HepG2 (cell line): ENCODE results near the gene DNAJC19. TPM values are rescaled to one million over a fixed set of nuclear protein-coding genes. Genes with fewer than 3 reads are reported as not detected.

ENCODE experiments used
- ARNT ChIP-seq: fragments of 450-650 bp; IDR thresholded peaks from 2 replicates; pipeline ENCODE4 v1.6.1; 2017
- DDIT3 ChIP-seq: sonication (generic); formaldehyde crosslinking; IDR thresholded peaks from 2 replicates; pipeline ENCODE4 v1.4.0; 2020; ENCODE audit warnings: mild to moderate bottlenecking, missing genetic modification reagents
- ETV6 ChIP-seq: sonication (generic); formaldehyde crosslinking; conservative IDR thresholded peaks from 2 replicates; pipeline ENCODE4 v1.4.0; 2020; ENCODE audit warnings: missing genetic modification reagents
- GPBP1L1 ChIP-seq: sonication (generic); formaldehyde crosslinking; IDR thresholded peaks from 2 replicates; pipeline ENCODE4 v1.5.0; 2020; ENCODE audit warnings: mild to moderate bottlenecking, missing genetic modification reagents
- MATR3 ChIP-seq: sonication (generic); formaldehyde crosslinking; IDR thresholded peaks from 2 replicates; pipeline ENCODE4 v1.4.0; 2020; ENCODE audit warnings: missing genetic modification reagents
- MBNL3 ChIP-seq: fragments of 250-450 bp; sonication (Bioruptor Pico); conservative IDR thresholded peaks from 2 replicates; pipeline ENCODE4 v1.8.0; 2022; ENCODE audit warnings: mild to moderate bottlenecking, inconsistent platforms
- NFIB ChIP-seq: sonication (generic); formaldehyde crosslinking; IDR thresholded peaks from 2 replicates; pipeline ENCODE4 v1.9.0; 2021; ENCODE audit warnings: missing genetic modification reagents, mild to moderate bottlenecking, borderline replicate concordance
- NFKB2 ChIP-seq: sonication (generic); formaldehyde crosslinking; IDR thresholded peaks from 2 replicates; pipeline ENCODE4 v1.4.0; 2020; ENCODE audit warnings: missing genetic modification reagents, borderline replicate concordance
- RARA ChIP-seq: IDR thresholded peaks from 2 replicates; pipeline ENCODE4 v1.6.1; 2016; ENCODE audit warnings: missing genetic modification reagents, missing compliant biosample characterization
- RCOR2 ChIP-seq: IDR thresholded peaks from 2 replicates; pipeline ENCODE4 v1.6.1; 2016; ENCODE audit warnings: missing biosample characterization, missing genetic modification reagents
- SCMH1 ChIP-seq: sonication (generic); formaldehyde crosslinking; IDR thresholded peaks from 2 replicates; pipeline ENCODE4 v1.9.0; 2021; ENCODE audit warnings: missing genetic modification reagents, mild to moderate bottlenecking, borderline replicate concordance
- SMARCE1 ChIP-seq: fragments of 450-650 bp; IDR thresholded peaks from 2 replicates; pipeline ENCODE4 v1.6.1; 2017; ENCODE audit warnings: borderline replicate concordance
- SMC3 ChIP-seq: IDR thresholded peaks from 2 replicates; pipeline ENCODE4 v1.6.1; 2011; ENCODE audit warnings: low read length, improper control_type of control experiment
- SPEN ChIP-seq: sonication (generic); formaldehyde crosslinking; IDR thresholded peaks from 2 replicates; pipeline ENCODE4 v1.5.1; 2020; ENCODE audit warnings: low read depth, mild to moderate bottlenecking, missing genetic modification reagents
- TEF ChIP-seq: sonication (generic); formaldehyde crosslinking; IDR thresholded peaks from 2 replicates; pipeline ENCODE4 v1.5.0; 2020; ENCODE audit warnings: missing genetic modification reagents
- TIGD3 ChIP-seq: sonication (generic); formaldehyde crosslinking; IDR thresholded peaks from 2 replicates; pipeline ENCODE4 v1.5.1; 2020; ENCODE audit warnings: mild to moderate bottlenecking, missing genetic modification reagents, borderline replicate concordance
- UBTF ChIP-seq: sonication (generic); formaldehyde crosslinking; IDR thresholded peaks from 2 replicates; pipeline ENCODE4 v1.4.0; 2020; ENCODE audit warnings: mild to moderate bottlenecking, missing genetic modification reagents
- ZFP37 ChIP-seq: sonication (generic); formaldehyde crosslinking; IDR thresholded peaks from 2 replicates; pipeline ENCODE4 v1.4.0; 2020; ENCODE audit warnings: missing genetic modification reagents, borderline replicate concordance
- ZNF180 ChIP-seq: sonication (generic); formaldehyde crosslinking; IDR thresholded peaks from 2 replicates; pipeline ENCODE4 v1.4.0; 2020; ENCODE audit warnings: low read depth, missing genetic modification reagents, borderline replicate concordance
- ZNF660 ChIP-seq: sonication (generic); formaldehyde crosslinking; IDR thresholded peaks from 2 replicates; pipeline ENCODE4 v1.5.1; 2020; ENCODE audit warnings: mild to moderate bottlenecking, low read depth, missing genetic modification reagents, borderline replicate concordance
- ZNF740 ChIP-seq: sonication (generic); formaldehyde crosslinking; IDR thresholded peaks from 2 replicates; pipeline ENCODE4 v1.4.0; 2020; ENCODE audit warnings: missing genetic modification reagents
- polyA plus RNA-seq, 8 experiments: library from polyadenylated mRNA; depleted of rRNA in 3 of 8; stranded (reverse) in 7 of 8; unstranded in 1 of 8; fragments of >200 nt; fragmentation: Illumina TruSeq in 4 of 8; extraction: Trizol in 4 of 8; gene quantifications; 2 replicates each; pipeline versions ENCODE4 v1.2.1 to v1.2.3, GENCODE V29; 2011 to 2016; ENCODE audit warnings: low read depth in 4 of 8, missing spikeins in 1 of 8, mixed read lengths in 1 of 8; ENCODE audit not compliant: insufficient read depth in 1 of 8
- total RNA-seq, 5 experiments: library from RNA; depleted of rRNA; stranded (reverse); fragments of >200 nt; fragmentation: Illumina TruSeq; extraction: Trizol; gene quantifications; 2 replicates each; pipeline ENCODE4 v1.2.3, GENCODE V29; 2016; ENCODE audit warnings: low read depth in 1 of 5

Gene DNAJC19
- total and polyA plus RNA-seq, 2 of the 13 experiments (the other 11 are each of a cell fraction or from before 2014, with no cell fraction given) = 51.1 to 75.8 TPM

GRCh38 chr3:180989291-180990163, at the start of gene DNAJC19 (continued):
- no peak for TF ChIP-seq MBNL3 (CRISPR knock-in tag)
- TF ChIP-seq RCOR2 (CRISPR knock-in tag) = no peak
- no peak for TF ChIP-seq ZNF180 (CRISPR knock-in tag)
- no peak for TF ChIP-seq GPBP1L1 (CRISPR knock-in tag)
- no peak for TF ChIP-seq DDIT3 (CRISPR knock-in tag)
- no peak for TF ChIP-seq MATR3 (CRISPR knock-in tag)
- no peak for TF ChIP-seq ZFP37 (CRISPR knock-in tag)
- TF ChIP-seq SCMH1 (CRISPR knock-in tag) = no peak
- TF ChIP-seq ZNF740 (CRISPR knock-in tag) = peak; percentile 72; the same call in 1 of the 2 replicates
- TF ChIP-seq RARA (CRISPR knock-in tag) = 0 out of 2 replicates have a peak, but pooled peaks have one; percentile 14
- TF ChIP-seq TEF = 0 out of 2 replicates have a peak, but pooled peaks have one; percentile 63
- no peak for TF ChIP-seq SMC3
- peak; percentile 92; the same call in 1 of the 2 replicates for TF ChIP-seq NFKB2 (CRISPR knock-in tag)
- TF ChIP-seq SMARCE1 = no peak
- no peak for TF ChIP-seq ARNT
- no peak for TF ChIP-seq TIGD3
- TF ChIP-seq ETV6 (CRISPR knock-in tag) = no peak
- peak; percentile 89 for TF ChIP-seq SPEN (CRISPR knock-in tag)
- no peak for TF ChIP-seq ZNF660 (CRISPR knock-in tag)
- no peak for TF ChIP-seq NFIB (CRISPR knock-in tag)
- TF ChIP-seq UBTF = peak; percentile 98
